H1 (cell line): ENCODE measurements around the gene ATXN2L. TPM values are rescaled to one million over a fixed set of nuclear protein-coding genes. Genes with fewer than 3 reads are reported as not detected.

ENCODE experiments used
- CBX8 ChIP-seq: fragments of 300-800, 300-1000 bp; sonication (generic); IDR thresholded peaks from 2 replicates; pipeline ENCODE4 v1.7.1; 2016; ENCODE audit warnings: low read depth, low read length, borderline replicate concordance
- CEBPB ChIP-seq: IDR thresholded peaks from 2 replicates; pipeline ENCODE4 v1.6.1; 2012; ENCODE audit warnings: low read depth, low read length
- CHD7 ChIP-seq: fragments of 300-600 bp; sonication (generic); IDR thresholded peaks from 2 replicates; pipeline ENCODE4 v1.7.1; 2012; ENCODE audit warnings: low read length, moderate library complexity, mild to moderate bottlenecking, inconsistent platforms; ENCODE audit not compliant: insufficient replicate concordance
- HDAC2 ChIP-seq, 2 experiments: fragments of 300-600 bp in 1 of 2; sonication (generic) in 1 of 2; IDR thresholded peaks; 2 replicates each; pipeline ENCODE4 v1.6.1; 2011 to 2012; ENCODE audit warnings: low read depth in 2 of 2, low read length in 2 of 2, mild to moderate bottlenecking in 2 of 2, moderate library complexity in 2 of 2, borderline replicate concordance in 1 of 2, inconsistent platforms in 1 of 2
- HDAC6 ChIP-seq: IDR thresholded peaks from one replicate; pipeline ENCODE4 v1.7.1; 2012; ENCODE audit warnings: low read depth, mild to moderate bottlenecking, inconsistent platforms, low read length, moderate library complexity
- JUN ChIP-seq: IDR thresholded peaks from 2 replicates; pipeline ENCODE4 v1.6.1; 2011; ENCODE audit warnings: low read depth, mild to moderate bottlenecking, improper control_type of control experiment, low read length
- KDM4A ChIP-seq: IDR thresholded peaks from one replicate; pipeline ENCODE4 v1.7.1; 2012; ENCODE audit warnings: low read depth, mild to moderate bottlenecking, moderate library complexity, low read length, inconsistent platforms; ENCODE audit not compliant: severe bottlenecking
- POLR2AphosphoS5 ChIP-seq: IDR thresholded peaks from 2 replicates; pipeline ENCODE4 v1.6.1; 2011; ENCODE audit warnings: low read depth, low read length
- RNF2 ChIP-seq: fragments of 200-900, 300-1000 bp; sonication (generic); IDR thresholded peaks from 2 replicates; pipeline ENCODE4 v1.7.1; 2016; ENCODE audit warnings: borderline replicate concordance, low read depth, mild to moderate bottlenecking, antibody characterized with exemption, low read length; ENCODE audit not compliant: poor library complexity, severe bottlenecking; ENCODE audit errors: missing control alignments
- polyA plus RNA-seq, 7 experiments: library from polyadenylated mRNA; depleted of rRNA in 3 of 7; stranded (reverse) in 5 of 7; unstranded in 2 of 7; fragments of >200 nt in 5 of 7; fragments of 200-250 nt in 2 of 7; gene quantifications; 1 replicate in 5 of 7; 2 replicates in 1 of 7; 4 replicates in 1 of 7; pipeline versions ENCODE4 v1.2.1 to v1.2.3, GENCODE V29; 2011 to 2013; ENCODE audit warnings: missing spikeins in 2 of 7, mixed read lengths in 2 of 7
- total RNA-seq: library from RNA; stranded (reverse); fragmentation: NEBNext Ultra II Directional; extraction: Animal tissue kit (Norgen Biotek cat#: 25700); gene quantifications from 2 replicates; pipeline ENCODE4 v1.2.1, GENCODE V29; 2021

The ATXN2L gene
- total and polyA plus RNA-seq, 2 of the 8 experiments (the other 6 are each of a cell fraction or from before 2014, with no cell fraction given), result 79.1 to 227 TPM

- TF ChIP-seq CHD7 (no peak), POLR2AphosphoS5 (peak; percentile 42), KDM4A (peak; percentile 97), RNF2 (no peak), CEBPB (no peak), JUN (no peak), HDAC6 (no peak), CBX8 (no peak), HDAC2 (IDR thresholded peaks at IDR 0.05; ENCODE audit: borderline replicate concordance in 1 of 2, low read depth in 2 of 2, low read length in 2 of 2) (peak in 1 of 2 experiments; percentile 86; a peak in 2 of 4 replicates)
Measured at GRCh38 chr16:28846080-28846932, 23.5 kb downstream of the ATXN2L start, which contains the start of gene TUFM (continued).
